Lower leg skin (tissue), 3 donors: ENCODE results near the gene MTNR1A.

Source experiments
- CTCF ChIP-seq, 3 donors: fragments of 450-650 bp; IDR thresholded peaks; one replicate each; pipeline ENCODE4 v1.5.1; 2016; ENCODE audit warnings: antibody characterized with exemption in 3 of 3, mild to moderate bottlenecking in 3 of 3, moderate library complexity in 2 of 3
- POLR2A ChIP-seq, 2 donors: fragments of 450-650 bp; IDR thresholded peaks; one replicate each; pipeline ENCODE4 v1.6.1; 2016 to 2017; ENCODE audit warnings: antibody characterized with exemption in 2 of 2, mild to moderate bottlenecking in 1 of 2, moderate library complexity in 1 of 2

GRCh38 chr4:186485561-186486062 lies 69.8 kb downstream of the MTNR1A start:
- TF ChIP-seq CTCF (IDR thresholded peaks at IDR 0.05): no peak
- TF ChIP-seq POLR2A (IDR thresholded peaks at IDR 0.05): no peak
